ENCODE measurements around the gene REELD1. TPM values are rescaled to one million over a fixed set of nuclear protein-coding genes. Genes with fewer than 3 reads are reported as not detected.

REELD1 gene
- total RNA-seq, 2 donors from 2014 or later: 0.28 TPM; not detected in 1

DNA sequence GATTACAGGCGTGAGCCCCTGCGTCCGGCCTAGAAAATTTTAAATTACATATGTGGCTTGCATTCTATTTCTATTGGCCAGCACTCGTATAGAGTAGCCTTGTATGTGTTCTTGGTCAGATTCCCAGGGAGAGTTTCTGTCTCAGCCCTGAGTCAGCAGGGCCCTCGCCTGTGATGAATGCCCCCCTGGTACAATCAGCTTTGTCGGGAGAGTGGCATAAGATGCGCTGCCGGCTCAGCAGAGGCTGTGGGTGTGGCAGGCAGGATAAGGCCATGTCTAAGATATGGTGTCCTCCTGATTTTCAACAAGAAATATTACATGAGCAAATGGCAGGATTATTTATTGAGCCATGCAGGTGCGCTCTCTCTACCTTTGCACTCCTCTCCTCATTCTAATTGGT lies 1.6 kb upstream of the REELD1 start:
- no peak for DNase-seq (ENCODE audit: low spot score)
- intact Hi-C loops (cut with DNase I): no loop called here

GRCh38 chr4:146222313-146222712 lies 8.0 kb downstream of the REELD1 start:
- DNase-seq (ENCODE audit: low spot score): no peak
- intact Hi-C loops (cut with DNase I): no loop called here

DNA sequence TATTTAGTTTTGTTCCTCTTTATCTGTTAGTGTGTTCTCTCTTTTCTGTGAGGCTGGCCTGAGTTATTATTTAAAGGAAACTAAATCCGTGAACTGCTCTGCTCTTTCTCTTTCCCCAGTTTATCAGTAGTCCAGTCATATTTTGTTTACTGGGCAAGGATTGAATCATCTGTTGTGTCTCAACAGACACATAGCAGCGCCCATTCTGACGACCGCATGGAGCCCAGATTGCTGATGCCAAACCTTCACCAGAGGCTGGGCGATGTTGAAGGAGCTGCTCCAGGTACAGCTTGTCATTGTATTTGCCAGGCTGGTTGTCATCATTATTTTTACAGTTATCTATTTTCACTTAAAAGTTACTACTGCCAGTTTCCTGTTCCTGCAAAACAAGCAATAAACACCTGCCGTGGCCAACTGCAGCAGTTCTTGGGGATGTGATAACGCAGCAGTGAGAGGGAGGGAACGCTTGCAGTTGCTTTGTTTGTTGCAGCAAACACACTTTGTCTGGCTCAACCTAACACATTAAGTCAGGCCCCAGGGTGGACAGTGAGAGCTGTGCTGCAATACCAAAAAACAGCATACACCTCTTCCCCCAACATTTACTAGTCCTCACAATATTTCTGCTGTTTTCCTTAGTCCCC lies 10.1 kb downstream of the REELD1 start:
- no peak for DNase-seq (ENCODE audit: low spot score)
- intact Hi-C loops (cut with DNase I): no loop called here

DNA sequence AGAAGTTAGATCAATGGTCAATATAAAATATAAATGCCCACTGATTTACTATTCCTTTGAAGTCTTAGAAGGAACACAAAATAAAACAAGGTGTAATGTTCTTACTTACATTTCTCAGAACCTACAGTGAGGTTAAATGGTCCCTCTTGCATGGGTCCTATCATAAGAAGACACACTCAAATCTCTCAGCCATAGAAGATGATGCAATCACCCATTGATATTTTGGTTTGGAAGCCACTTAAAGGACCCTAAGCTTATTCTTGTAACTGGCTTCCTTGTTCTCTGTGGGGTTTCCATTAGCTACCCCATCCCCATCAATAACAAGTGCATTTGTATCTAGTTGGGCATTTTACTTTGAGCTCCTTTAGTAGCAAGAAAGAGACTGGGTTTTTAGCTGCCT lies 15.1 kb downstream of the REELD1 start:
- DNase-seq (ENCODE audit: low spot score): no peak
- intact Hi-C loops (cut with DNase I): no loop called here

GRCh38 chr4:146232131-146232722 lies 17.9 kb downstream of the REELD1 start:
- intact Hi-C loops (cut with DNase I): no loop called here
- DNase-seq (ENCODE audit: low spot score): no peak

DNA sequence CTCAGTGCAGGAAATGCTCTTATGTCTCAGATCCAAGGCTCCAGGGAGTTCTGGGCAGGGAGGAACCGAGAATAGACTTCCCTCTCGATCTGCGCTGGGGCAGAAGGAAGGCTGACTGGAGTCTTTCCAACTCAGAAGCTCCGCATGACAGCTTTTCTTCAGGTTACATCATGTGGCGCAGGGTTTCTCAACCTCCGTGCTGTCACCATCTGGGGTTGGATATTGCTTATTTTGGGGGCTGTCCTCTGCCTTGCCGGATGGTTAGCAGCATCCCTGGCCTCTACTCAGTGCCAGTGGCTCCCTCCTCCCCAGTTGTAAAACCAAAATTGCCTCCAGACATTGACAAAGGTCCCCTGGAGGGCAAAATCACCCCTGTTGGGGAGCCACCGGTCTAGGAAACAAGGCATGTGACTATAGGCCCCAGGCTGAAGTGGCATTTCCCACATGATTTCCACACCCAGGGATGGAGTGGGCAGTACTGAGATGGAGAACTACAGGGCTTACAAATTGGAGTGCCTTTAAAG lies 21.4 kb downstream of the REELD1 start:
- no peak for DNase-seq (ENCODE audit: low spot score)

DNA sequence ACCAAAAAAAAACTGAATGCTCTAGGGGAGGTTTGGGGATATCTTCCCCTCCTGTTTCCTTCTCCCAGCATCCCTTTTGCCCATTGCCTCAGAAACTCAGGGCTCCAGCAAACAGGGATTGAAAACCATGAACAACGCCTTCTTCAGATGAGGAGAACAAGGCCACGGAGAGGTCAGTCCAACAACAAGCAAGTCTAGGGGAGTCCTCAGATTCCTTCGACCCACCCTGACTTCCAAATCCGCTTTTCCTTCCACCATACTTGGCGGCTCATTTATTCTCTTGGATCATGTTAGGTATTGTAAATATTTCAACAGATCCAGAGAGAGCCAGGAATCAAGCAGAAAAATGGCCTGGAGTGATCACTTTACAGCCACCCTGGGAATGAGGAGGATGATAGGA lies 21.9 kb downstream of the REELD1 start:
- no peak for DNase-seq (ENCODE audit: low spot score)
- intact Hi-C loops (cut with DNase I): no loop called here

More for the DNA sequence above, 21.4 kb downstream of the REELD1 start:
- intact Hi-C loops (cut with DNase I): no loop called here

GRCh38 chr4:146237092-146237491 lies 22.8 kb downstream of the REELD1 start:
- no peak for DNase-seq (ENCODE audit: low spot score)
- intact Hi-C loops (cut with DNase I): no loop called here

GRCh38 chr4:146238107-146238506 lies 23.8 kb downstream of the REELD1 start:
- DNase-seq (ENCODE audit: low spot score): no peak
- intact Hi-C loops (cut with DNase I): no loop called here

GRCh38 chr4:146243141-146243882 lies 29.0 kb downstream of the REELD1 start:
- intact Hi-C loops (cut with DNase I): no loop called here
- peak; percentile 81 for DNase-seq (ENCODE audit: low spot score)

DNA sequence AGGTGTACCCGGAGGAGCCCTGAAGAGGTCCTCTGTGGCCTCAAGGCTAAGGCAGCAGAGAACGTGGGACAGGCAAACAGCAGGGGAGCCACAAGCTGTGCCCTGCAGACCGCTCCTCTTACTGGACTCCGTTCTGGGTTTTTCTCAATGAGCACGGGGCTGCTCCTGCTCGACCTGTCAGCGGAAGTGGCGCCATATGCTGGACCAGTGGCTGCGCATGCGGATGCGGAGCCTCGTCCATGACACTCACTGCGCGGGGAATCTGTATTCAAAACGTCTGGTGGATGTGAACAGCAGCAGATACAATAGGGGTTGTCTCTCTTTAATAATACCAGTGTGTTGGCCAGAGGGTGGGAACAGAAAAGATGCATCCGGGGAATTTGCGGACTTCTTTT lies 29.5 kb downstream of the REELD1 start:
- intact Hi-C loops (cut with DNase I): no loop called here

GRCh38 chr4:146244496-146244895 lies 30.2 kb downstream of the REELD1 start:
- intact Hi-C loops (cut with DNase I): no loop called here
- no peak for DNase-seq (ENCODE audit: low spot score)

More for the DNA sequence above, 29.5 kb downstream of the REELD1 start:
- no peak for DNase-seq (ENCODE audit: low spot score)

- DNase-seq (ENCODE audit: low spot score): peak; percentile 83
Measured at GRCh38 chr4:146245246-146245645, 30.9 kb downstream of the REELD1 start.

GRCh38 chr4:146245850-146246249 lies 31.5 kb downstream of the REELD1 start:
- intact Hi-C loops (cut with DNase I): no loop called here
- DNase-seq (ENCODE audit: low spot score): peak; percentile 90

More at GRCh38 chr4:146245246-146245645, 30.9 kb downstream of the REELD1 start:
- intact Hi-C loops (cut with DNase I): no loop called here

- intact Hi-C loops (cut with DNase I): no loop called here
- DNase-seq (ENCODE audit: low spot score): no peak
Measured at GRCh38 chr4:146246381-146246780, 32.0 kb downstream of the REELD1 start.

GRCh38 chr4:146247356-146247755 lies 33.0 kb downstream of the REELD1 start:
- no peak for DNase-seq (ENCODE audit: low spot score)
- intact Hi-C loops (cut with DNase I): no loop called here

- DNase-seq (ENCODE audit: low spot score): no peak
Measured at GRCh38 chr4:146252969-146253611, 38.8 kb downstream of the REELD1 start.

GRCh38 chr4:146255463-146255862 lies 41.1 kb downstream of the REELD1 start:
- intact Hi-C loops (cut with DNase I): no loop called here

More at GRCh38 chr4:146252969-146253611, 38.8 kb downstream of the REELD1 start:
- intact Hi-C loops (cut with DNase I): no loop called here

GRCh38 chr4:146255874-146256273 lies 41.5 kb downstream of the REELD1 start:
- intact Hi-C loops (cut with DNase I): no loop called here
- no peak for DNase-seq (ENCODE audit: low spot score)

More at GRCh38 chr4:146255463-146255862, 41.1 kb downstream of the REELD1 start:
- DNase-seq (ENCODE audit: low spot score): no peak

DNA sequence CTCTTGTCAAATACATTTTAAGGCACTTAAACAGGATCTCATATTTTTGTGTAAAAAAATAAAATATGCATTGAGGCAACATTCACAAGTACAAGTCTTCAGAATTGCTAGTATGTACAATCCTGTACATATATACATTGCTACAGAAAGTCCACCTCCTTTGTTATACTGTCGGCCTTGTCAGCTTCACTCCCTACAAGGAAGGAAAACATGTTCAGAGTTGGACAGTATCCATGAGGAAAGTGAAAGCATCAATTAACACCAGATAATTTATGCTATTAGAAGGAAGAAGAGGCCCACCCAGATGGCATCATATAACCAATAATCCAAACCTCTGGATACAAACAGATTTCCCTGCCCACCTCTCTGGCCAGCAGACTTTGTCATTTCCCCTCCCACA lies 42.0 kb downstream of the REELD1 start:
- intact Hi-C loops (cut with DNase I): no loop called here
- no peak for DNase-seq (ENCODE audit: low spot score)

Measured in posterior vena cava (tissue), 2 donors.